GM12878 (cell line): Measurements from ENCODE around the gene DCTN1. TPM values are rescaled to one million over a fixed set of nuclear protein-coding genes. Genes with fewer than 3 reads are reported as not detected.

Source experiments
- ATAC-seq: fragments of 200-7000 bp; cut with Tn5 transposase; 3 replicates; pipeline ENCODE4 v1.9.1; 2020; ENCODE audit warnings: mild to moderate bottlenecking, moderate library complexity
- BruUV-seq: library from RNA; stranded (reverse); fragments of 400-500 nt; replicated peaks from 2 replicates; lab custom pipeline; 2021; lab: Mats Ljungman, UMichigan
- CTCF ChIA-PET: fragments of 300-600 bp; sonication (Branson Sonifier 250); formaldehyde crosslinking; extraction: SDS; loops from one replicate; lab custom pipeline; 2021; ENCODE audit warnings: inconsistent platforms; lab: Yijun Ruan, JAX
- POLR2A ChIA-PET: fragments of 350-600 bp; formaldehyde crosslinking; extraction: SDS; loops from one replicate; lab custom pipeline; 2021; ENCODE audit warnings: inconsistent platforms; lab: Charles Lee
- RAD21 ChIA-PET: fragments of 300-600 bp; sonication (Branson Sonifier 250); formaldehyde crosslinking; loops from one replicate; lab custom pipeline; 2023; ENCODE audit warnings: antibody characterized with exemption; ENCODE audit not compliant: unreplicated experiment; lab: Charles Lee
- SMC1A ChIA-PET: fragments of 300-600 bp; sonication (Branson Sonifier 250); formaldehyde crosslinking; loops from one replicate; lab custom pipeline; 2023; ENCODE audit not compliant: unreplicated experiment, uncharacterized antibody; lab: Charles Lee
- DNase-seq: peaks from one replicate; pipeline ENCODE4 v3.0.0-alpha.2; 2011; ENCODE audit warnings: low read depth, low spot score
- FAIRE-seq: peaks from 3 replicates; lab custom pipeline; 2011; peaks lifted over from hg19 to GRCh38; lab: Jason Lieb, UNC
- H2AFZ ChIP-seq: 2 replicates; pipeline ENCODE4 v1.6.0; 2011; ENCODE audit warnings: low read depth, low read length, control low read depth; ENCODE audit not compliant: control insufficient read depth
- H3K27ac ChIP-seq: 2 replicates; pipeline ENCODE4 v1.5.1; 2011; ENCODE audit warnings: control low read depth; ENCODE audit not compliant: control insufficient read depth, insufficient read depth
- H3K27me3 ChIP-seq, 2 experiments: replicated peaks in 1 of 2; 2 replicates each; pipeline versions ENCODE4 v1.6.0 to v1.6.1; 2011; ENCODE audit warnings: low read length in 1 of 2; ENCODE audit not compliant: control insufficient read depth in 2 of 2, insufficient read depth in 2 of 2
- H3K36me3 ChIP-seq, 2 experiments: 2 replicates each; pipeline ENCODE4 v1.5.1; 2011; ENCODE audit warnings: low read length in 1 of 2; ENCODE audit not compliant: control insufficient read depth in 2 of 2, insufficient read depth in 2 of 2
- H3K4me1 ChIP-seq: 2 replicates; pipeline ENCODE4 v1.6.1; 2011; ENCODE audit warnings: mild to moderate bottlenecking, low read length, moderate library complexity, mixed read lengths; ENCODE audit not compliant: control insufficient read depth, insufficient read depth
- H3K4me2 ChIP-seq: 2 replicates; pipeline ENCODE4 v1.6.0; 2011; ENCODE audit warnings: control low read depth; ENCODE audit not compliant: control insufficient read depth, insufficient read depth
- H3K4me3 ChIP-seq: fragments of 200-600 bp; sonication (generic); 2 replicates; pipeline ENCODE4 v1.5.1; 2016
- H3K79me2 ChIP-seq: 2 replicates; pipeline ENCODE4 v1.6.0; 2011; ENCODE audit warnings: low read length; ENCODE audit not compliant: control insufficient read depth, insufficient read depth
- H3K9ac ChIP-seq: 2 replicates; pipeline ENCODE4 v1.8.0; 2011; ENCODE audit warnings: low read length, control low read depth, mixed read lengths; ENCODE audit not compliant: control insufficient read depth, insufficient read depth
- H3K9me3 ChIP-seq: replicated peaks from 3 replicates; pipeline ENCODE4 v1.5.1; 2011; ENCODE audit warnings: mild to moderate bottlenecking, low read length; ENCODE audit not compliant: control insufficient read depth, insufficient read depth
- H4K20me1 ChIP-seq: 2 replicates; pipeline ENCODE4 v1.6.0; 2011; ENCODE audit not compliant: control insufficient read depth, insufficient read depth
- BRCA1 ChIP-seq: IDR thresholded peaks from 2 replicates; pipeline ENCODE4 v1.6.1; 2011; ENCODE audit warnings: low read depth, low read length, improper control_type of control experiment
- CBX3 ChIP-seq: fragments of 200-600 bp; sonication (generic); IDR thresholded peaks from 2 replicates; pipeline ENCODE4 v1.6.1; 2016; ENCODE audit warnings: low read depth, borderline replicate concordance
- CEBPB ChIP-seq, 2 experiments: fragments of 150-350 bp in 1 of 2; IDR thresholded peaks; 2 replicates each; pipeline ENCODE4 v1.6.1; 2012 to 2014; ENCODE audit warnings: low read depth in 2 of 2, low read length in 2 of 2, borderline replicate concordance in 1 of 2, inconsistent platforms in 1 of 2
- HDGF ChIP-seq: fragments of 450-650 bp; IDR thresholded peaks from 2 replicates; pipeline ENCODE4 v1.6.1; 2016; ENCODE audit warnings: antibody characterized with exemption
- JUND ChIP-seq: IDR thresholded peaks from 2 replicates; pipeline ENCODE4 v1.6.1; 2012; ENCODE audit warnings: low read depth, mild to moderate bottlenecking, low read length, improper control_type of control experiment, moderate library complexity
- PML ChIP-seq: IDR thresholded peaks from 2 replicates; pipeline ENCODE4 v1.6.1; 2012; ENCODE audit warnings: low read length, inconsistent platforms
- RELA ChIP-seq: fragments of 450-650 bp; IDR thresholded peaks from 2 replicates; pipeline ENCODE4 v1.8.0; 2014; ENCODE audit warnings: borderline replicate concordance; ENCODE audit not compliant: partially characterized antibody
- SREBF2 ChIP-seq: IDR thresholded peaks from 2 replicates; pipeline ENCODE4 v1.6.1; 2012; ENCODE audit warnings: mild to moderate bottlenecking, low read length
- SRF ChIP-seq, 2 experiments: IDR thresholded peaks; 2 replicates each; pipeline ENCODE4 v1.6.1; 2011; ENCODE audit warnings: low read depth in 2 of 2, low read length in 2 of 2, mild to moderate bottlenecking in 1 of 2, moderate library complexity in 1 of 2
- TARDBP ChIP-seq: IDR thresholded peaks from 2 replicates; pipeline ENCODE4 v1.6.1; 2016; ENCODE audit warnings: borderline replicate concordance
- WGBS: methylation state at CpG from one replicate; pipeline ENCODE4 v1.1.6; 2016; ENCODE audit warnings: low lambda C conversion rate; ENCODE audit not compliant: insufficient replicate concordance, insufficient coverage; ENCODE audit errors: missing lambda C conversion rate; 5-methylcytosine and 5-hydroxymethylcytosine counted together
- in situ Hi-C: fragments of 300-500 bp; cut with MboI; formaldehyde crosslinking; loops from 9 replicates; pipeline ENCODE4 v1.14.3; 2018; ENCODE audit warnings: mixed read lengths
- intact Hi-C: fragments of 100-400 bp; cut with micrococcal nuclease; formaldehyde crosslinking; loops from one replicate; pipeline ENCODE4 v1.14.2; 2022; ENCODE audit not compliant: unreplicated experiment
- polyA plus RNA-seq, 11 experiments: library from polyadenylated mRNA; depleted of rRNA in 4 of 11; unstranded in 6 of 11; stranded (reverse) in 5 of 11; fragments of >200 nt; fragmentation: Nextera tagmentation in 4 of 11; fragmentation: Illumina TruSeq in 1 of 11; extraction: Ambion mirVana in 4 of 11; extraction: Trizol in 1 of 11; gene quantifications; 1 replicate in 1 of 11; 2 replicates in 10 of 11; pipeline versions ENCODE4 v1.2.1 to v1.2.3, GENCODE V29; 2011 to 2016; ENCODE audit warnings: inconsistent platforms in 2 of 11, missing spikeins in 2 of 11, low read depth in 1 of 11
- total RNA-seq, 4 experiments: library from RNA; depleted of rRNA in 3 of 4; stranded (reverse); fragments of >200 nt in 3 of 4; fragmentation: Illumina TruSeq in 1 of 4; extraction: Trizol in 1 of 4; gene quantifications; 2 replicates each; pipeline versions ENCODE4 v1.2.1 to v1.2.3, GENCODE V29; 2013 to 2021
- TF ChIP-seq, protein P1 (sequence below), 3 experiments: IDR thresholded peaks in 2 of 3; conservative IDR thresholded peaks in 1 of 3; 2 replicates each; pipeline ENCODE4 v1.5.1; 2011; ENCODE audit warnings: low read depth in 3 of 3, low read length in 3 of 3, mild to moderate bottlenecking in 3 of 3, control low read depth in 2 of 3, moderate library complexity in 2 of 3, inconsistent platforms in 1 of 3, mixed read lengths in 1 of 3; ENCODE audit not compliant: control insufficient read depth in 2 of 3, insufficient read depth in 1 of 3; ENCODE audit errors: extremely low read depth in 1 of 3

Gene DCTN1
- total and polyA plus RNA-seq, 10 of the 15 experiments (the other 5 are each of a cell fraction or from before 2014, with no cell fraction given), result 44.1 to 116 (median 64.8) TPM

DNA sequence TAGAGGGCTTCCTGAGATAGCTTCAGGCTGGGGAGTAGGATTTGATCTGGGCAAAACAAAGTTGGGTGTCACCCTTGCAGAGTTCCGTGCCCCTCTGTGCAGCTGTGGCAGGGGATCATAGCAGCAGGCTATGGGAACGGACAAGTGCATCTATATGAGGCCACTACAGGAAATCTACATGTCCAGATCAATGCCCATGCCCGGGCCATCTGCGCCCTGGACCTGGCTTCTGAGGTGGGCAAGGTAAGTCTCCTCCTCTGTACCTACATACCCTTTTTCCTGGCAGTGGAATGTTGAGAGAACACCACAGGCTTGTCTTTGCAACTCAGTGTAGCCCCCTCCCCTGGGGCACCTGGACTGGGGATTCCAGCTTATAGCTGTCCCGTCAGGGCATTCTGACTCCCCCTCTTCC, 44.9 kb upstream of the DCTN1 start:
- ChIA-PET RAD21 (no interaction called here), POLR2A (interaction anchor here (0.6 kb wide), 1 partner anchor 49 kb away, joined by 3 read pairs; no protein-coding TSS in a partner anchor), CTCF (interaction anchor here (0.6 kb wide), 1 partner anchor 42 kb away, joined by 4 read pairs; no protein-coding TSS in a partner anchor), SMC1A (interaction anchor here (0.9 to 1.2 kb wide), 2 partner anchors 16 to 32 kb away, joined by 3 read pairs; no protein-coding TSS in a partner anchor)
- H3K27me3 ChIP-seq, result no peaks in the 10 kb centered on the region
- no peaks in the 10 kb centered on the region for H3K9me3 ChIP-seq
- no peak for TF ChIP-seq JUND
- no peak for TF ChIP-seq RELA
- no peak for TF ChIP-seq SREBF2
- no peak for TF ChIP-seq PML
- TF ChIP-seq CBX3, result no peak
- TF ChIP-seq BRCA1, result no peak
- TF ChIP-seq TARDBP, result no peak
- no peak for TF ChIP-seq CEBPB (IDR thresholded peaks at IDR 0.05; ENCODE audit: borderline replicate concordance in 1 of 2, low read depth in 2 of 2, low read length in 2 of 2)
- no peak for TF ChIP-seq SRF (IDR thresholded peaks at IDR 0.05; ENCODE audit: low read depth in 2 of 2, low read length in 2 of 2)
- no peak for TF ChIP-seq HDGF
- TF ChIP-seq, protein P1, sequence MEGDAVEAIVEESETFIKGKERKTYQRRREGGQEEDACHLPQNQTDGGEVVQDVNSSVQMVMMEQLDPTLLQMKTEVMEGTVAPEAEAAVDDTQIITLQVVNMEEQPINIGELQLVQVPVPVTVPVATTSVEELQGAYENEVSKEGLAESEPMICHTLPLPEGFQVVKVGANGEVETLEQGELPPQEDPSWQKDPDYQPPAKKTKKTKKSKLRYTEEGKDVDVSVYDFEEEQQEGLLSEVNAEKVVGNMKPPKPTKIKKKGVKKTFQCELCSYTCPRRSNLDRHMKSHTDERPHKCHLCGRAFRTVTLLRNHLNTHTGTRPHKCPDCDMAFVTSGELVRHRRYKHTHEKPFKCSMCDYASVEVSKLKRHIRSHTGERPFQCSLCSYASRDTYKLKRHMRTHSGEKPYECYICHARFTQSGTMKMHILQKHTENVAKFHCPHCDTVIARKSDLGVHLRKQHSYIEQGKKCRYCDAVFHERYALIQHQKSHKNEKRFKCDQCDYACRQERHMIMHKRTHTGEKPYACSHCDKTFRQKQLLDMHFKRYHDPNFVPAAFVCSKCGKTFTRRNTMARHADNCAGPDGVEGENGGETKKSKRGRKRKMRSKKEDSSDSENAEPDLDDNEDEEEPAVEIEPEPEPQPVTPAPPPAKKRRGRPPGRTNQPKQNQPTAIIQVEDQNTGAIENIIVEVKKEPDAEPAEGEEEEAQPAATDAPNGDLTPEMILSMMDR (IDR thresholded peaks at IDR 0.05 in 2 of 3, conservative IDR thresholded peaks at IDR 0.05 in 1 of 3; ENCODE audit: control insufficient read depth in 2 of 3, extremely low read depth in 1 of 3, insufficient read depth in 1 of 3, low read depth in 3 of 3, low read length in 3 of 3), result no peak
- ATAC-seq (no peak), DNase-seq (no peak), FAIRE-seq (no peak)
- H3K4me3 ChIP-seq, result no peak overlapping the region
- H4K20me1 ChIP-seq, result no peaks in the 10 kb centered on the region
- peaks cover 0 to 12% of the 10 kb centered on the region in 2 experiments; a peak in 1 of 4 replicates for H3K36me3 ChIP-seq
- H3K9ac ChIP-seq, result no peak overlapping the region
- intact Hi-C loops, result no loop called here
- no peak overlapping the region for H3K27ac ChIP-seq
- 79% methylated on average over 5 of the region's 5 CpGs for WGBS
- no peak overlapping the region for H3K4me2 ChIP-seq
- peaks cover 13% of the 10 kb centered on the region for H3K4me1 ChIP-seq
- in situ Hi-C loops, result no loop called here
- TSS peak; percentile 55 for BruUV-seq
- peaks cover 9% of the 10 kb centered on the region for H3K79me2 ChIP-seq
- no peak overlapping the region for H2AFZ ChIP-seq
